ENCODE measurements around the gene OSTN. TPM values are rescaled to one million over a fixed set of nuclear protein-coding genes. Genes with fewer than 3 reads are reported as not detected.

OSTN gene
- total and polyA plus RNA-seq, 12 donors, result 0.07 to 0.72 (median 0.31) TPM; not detected in 4

GRCh38 chr3:191301782-191302411, 102.9 kb downstream of the OSTN start:
- H3K4me3 ChIP-seq, result no peak overlapping the region
- ATAC-seq (no peak), DNase-seq (no peak)
- 94 to 96% methylated on average over 5 of the region's 5 CpGs for WGBS, 2 donors
- H3K36me3 ChIP-seq, result no peaks in the 10 kb centered on the region
- intact Hi-C loops (cut with DNase I), result no loop called here
- TF ChIP-seq CTCF (IDR thresholded peaks at IDR 0.05), result no peak
- H3K4me1 ChIP-seq, result no peaks in the 10 kb centered on the region
- H3K9me3 ChIP-seq, result no peaks in the 10 kb centered on the region
- H3K27me3 ChIP-seq, result no peaks in the 10 kb centered on the region
- H3K27ac ChIP-seq, result no peak overlapping the region

- intact Hi-C loops (cut with DNase I), result no loop called here
These were observed 103.4 kb downstream of the OSTN start for GRCh38 chr3:191302451-191302850.

DNA sequence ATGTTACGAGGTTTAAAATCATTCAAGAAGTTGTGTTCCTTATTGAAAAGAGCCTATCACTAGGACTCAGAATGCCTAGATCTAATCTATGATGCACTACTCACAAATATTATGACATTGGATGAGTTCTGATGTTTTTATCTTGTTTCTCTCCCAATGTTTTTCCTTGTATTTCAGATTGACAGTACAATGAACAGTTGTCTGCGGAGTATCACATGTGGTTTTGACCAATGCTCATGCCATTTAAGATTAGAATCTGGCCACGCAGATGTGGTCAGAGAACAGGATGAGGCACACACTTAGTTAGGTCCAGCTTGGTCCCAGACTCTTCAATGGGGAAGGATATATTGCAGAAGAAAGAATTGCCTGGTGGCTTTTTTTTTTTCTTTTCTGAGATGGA, 104.6 kb downstream of the OSTN start:
- 73 to 78% methylated on average over 3 of the region's 3 CpGs for whole genome bisulfite sequencing, 2 donors
- intact Hi-C loops (cut with DNase I), result no loop called here
- no peaks in the 10 kb centered on the region for H3K36me3 ChIP-seq
- no peak overlapping the region for H3K27ac ChIP-seq
- no peaks in the 10 kb centered on the region for H3K9me3 ChIP-seq
- no peak for DNase-seq
- H3K4me1 ChIP-seq, result no peaks in the 10 kb centered on the region
- TF ChIP-seq CTCF (IDR thresholded peaks at IDR 0.05), result no peak
- no peak overlapping the region for H3K4me3 ChIP-seq
- ATAC-seq, result no peak
- no peaks in the 10 kb centered on the region for H3K27me3 ChIP-seq

More at GRCh38 chr3:191302451-191302850, 103.4 kb downstream of the OSTN start:
- no peak for TF ChIP-seq CTCF (IDR thresholded peaks at IDR 0.05)
- ATAC-seq (no peak), DNase-seq (no peak)
- Histone ChIP-seq H3K27ac (no peak overlapping the region), H3K9me3 (no peaks in the 10 kb centered on the region), H3K36me3 (no peaks in the 10 kb centered on the region), H3K4me3 (no peak overlapping the region), H3K27me3 (no peaks in the 10 kb centered on the region), H3K4me1 (no peaks in the 10 kb centered on the region)
- 97% methylated on average over 2 of the region's 2 CpGs for WGBS, 2 donors

- no peak overlapping the region for H3K27ac ChIP-seq
- WGBS, 2 donors, result 88 to 92% methylated on average over 4 of the region's 4 CpGs
- intact Hi-C loops (cut with DNase I), result no loop called here
- no peak for ATAC-seq
- H3K4me1 ChIP-seq, result no peaks in the 10 kb centered on the region
- H3K9me3 ChIP-seq, result no peaks in the 10 kb centered on the region
- no peak overlapping the region for H3K4me3 ChIP-seq
- no peaks in the 10 kb centered on the region for H3K36me3 ChIP-seq
- DNase-seq, result no peak
- H3K27me3 ChIP-seq, result no peaks in the 10 kb centered on the region
- no peak for TF ChIP-seq CTCF (IDR thresholded peaks at IDR 0.05)
These were observed 107.4 kb downstream of the OSTN start for GRCh38 chr3:191306428-191306827.
